Testis (tissue), 3 donors: ENCODE results near the gene SIGLEC5. TPM values are rescaled to one million over a fixed set of nuclear protein-coding genes. Genes with fewer than 3 reads are reported as not detected.

Experiments used
- DNase-seq: peaks from one replicate; pipeline ENCODE4 v3.0.0-alpha.2; 2019
- H3K27ac ChIP-seq, 2 donors: fragments of 200-600 bp; sonication (generic); one replicate each; pipeline ENCODE4 v1.5.1; 2019
- H3K27me3 ChIP-seq: fragments of 200-600 bp; sonication (generic); one replicate; pipeline ENCODE4 v1.5.1; 2019
- H3K36me3 ChIP-seq: fragments of 200-600 bp; sonication (generic); one replicate; pipeline ENCODE4 v1.5.1; 2017; ENCODE audit warnings: low read depth; ENCODE audit errors: missing control alignments
- H3K4me1 ChIP-seq: fragments of 200-600 bp; sonication (generic); one replicate; pipeline ENCODE4 v1.5.1; 2019
- H3K4me3 ChIP-seq, 2 donors: fragments of 200-600 bp; sonication (generic); one replicate each; pipeline ENCODE4 v1.5.1; 2017 to 2019
- H3K9me3 ChIP-seq: fragments of 200-600 bp; sonication (generic); one replicate; pipeline ENCODE4 v1.5.1; 2017
- CTCF ChIP-seq, 3 experiments: fragments of 450-650 bp in 2 of 3; fragments of 200-600 bp in 1 of 3; sonication (generic) in 1 of 3; IDR thresholded peaks; one replicate each; pipeline ENCODE4 v1.5.1; 2016 to 2019; ENCODE audit warnings: antibody characterized with exemption in 3 of 3, mild to moderate bottlenecking in 2 of 3, moderate library complexity in 1 of 3
- POLR2A ChIP-seq: fragments of 450-650 bp; IDR thresholded peaks from one replicate; pipeline ENCODE4 v1.6.1; 2017; ENCODE audit warnings: antibody characterized with exemption, mild to moderate bottlenecking, moderate library complexity
- WGBS, 2 donors: methylation state at CpG; one replicate each; pipeline ENCODE4 v1.1.5; 2018; 5-methylcytosine and 5-hydroxymethylcytosine counted together
- intact Hi-C: fragments of 100-400 bp; cut with DNase I; formaldehyde crosslinking; loops from one replicate; pipeline ENCODE4 v1.15.1; 2023; ENCODE audit warnings: low total_unique reads
- polyA plus RNA-seq: library from polyadenylated mRNA; stranded (reverse); fragments of 350-450 nt; fragmentation: Illumina TruSeq; extraction: RNeasy Lipid Tissue Mini Kit (QIAGEN cat#74804); gene quantifications from one replicate; pipeline ENCODE4 v1.2.3, GENCODE V29; 2014; ENCODE audit warnings: low read depth, low replicate concordance; ENCODE audit not compliant: insufficient read depth
- total RNA-seq, 2 donors: library from RNA; depleted of rRNA; stranded (reverse); fragments of >200 nt; gene quantifications; one replicate each; pipeline ENCODE4 v1.2.3, GENCODE V29; 2016

The SIGLEC5 gene
- total and polyA plus RNA-seq, 3 donors from 2014 or later: not detected

- H3K27me3 ChIP-seq: no peaks in the 10 kb centered on the region
- H3K4me1 ChIP-seq: no peaks in the 10 kb centered on the region
- DNase-seq: no peak
- H3K27ac ChIP-seq: no peak overlapping the region
- no peaks in the 10 kb centered on the region for H3K9me3 ChIP-seq
- H3K4me3 ChIP-seq: no peak overlapping the region
- 100% methylated on average over 1 of the region's 1 CpG for WGBS, 2 donors
- no peaks in the 10 kb centered on the region for H3K36me3 ChIP-seq
- intact Hi-C loops: no loop called here
- TF ChIP-seq POLR2A (no peak), CTCF (IDR thresholded peaks at IDR 0.05) (no peak)
Observed at GRCh38 chr19:51586103-51586728, 44.0 kb downstream of the SIGLEC5 start.

DNA sequence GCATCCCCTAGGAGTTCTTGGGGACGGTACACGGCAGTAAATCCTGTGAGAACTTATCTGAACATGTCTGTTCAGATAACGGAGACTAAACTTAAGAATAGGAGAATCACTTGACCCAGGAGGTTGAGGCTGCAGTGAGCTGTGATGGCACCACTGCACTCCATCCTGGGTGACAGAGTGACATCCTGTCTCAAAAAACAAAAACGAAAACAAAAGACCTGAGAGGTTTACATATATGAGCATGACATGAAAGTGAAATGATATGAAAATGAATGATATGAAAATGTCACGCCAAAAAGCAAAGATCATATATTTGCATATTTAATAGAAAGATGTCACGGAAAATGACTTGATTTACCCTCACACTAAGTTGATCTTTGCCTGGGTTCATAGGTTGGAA is 53.4 kb downstream of the SIGLEC5 start:
- WGBS, 2 donors: 87 to 92% methylated on average over 6 of the region's 6 CpGs
- H3K4me1 ChIP-seq: peaks cover 6% of the 10 kb centered on the region
- no peaks in the 10 kb centered on the region for H3K27me3 ChIP-seq
- DNase-seq: no peak
- H3K27ac ChIP-seq: no peak overlapping the region
- no peaks in the 10 kb centered on the region for H3K9me3 ChIP-seq
- H3K36me3 ChIP-seq: no peaks in the 10 kb centered on the region
- no peak overlapping the region for H3K4me3 ChIP-seq
- TF ChIP-seq POLR2A: no peak
- no peak for TF ChIP-seq CTCF (IDR thresholded peaks at IDR 0.05)
- intact Hi-C loops: no loop called here

DNA sequence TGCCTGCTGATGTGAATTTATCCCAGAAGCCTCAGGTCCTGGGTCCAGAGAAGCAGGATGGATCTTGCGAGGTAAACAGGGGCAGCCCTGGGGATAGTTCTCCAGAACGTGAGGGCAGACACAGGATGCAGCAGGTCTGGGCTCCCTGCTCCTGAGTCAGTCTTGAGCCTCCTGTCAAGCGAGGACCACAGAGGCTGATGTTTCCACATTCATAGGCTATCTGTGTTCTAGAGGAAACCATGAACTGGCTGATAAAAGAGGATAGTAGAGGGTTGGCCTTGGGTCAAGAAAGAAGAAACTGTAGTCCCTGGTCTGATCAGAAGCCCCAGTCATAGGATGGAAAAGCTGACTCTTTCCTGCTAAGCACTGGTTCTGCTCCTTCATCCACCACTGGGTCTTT is 56.9 kb downstream of the SIGLEC5 start:
- H3K27me3 ChIP-seq: no peaks in the 10 kb centered on the region
- TF ChIP-seq POLR2A (no peak), CTCF (IDR thresholded peaks at IDR 0.05) (no peak)
- WGBS, 2 donors: 88 to 93% methylated on average over 3 of the region's 3 CpGs
- H3K36me3 ChIP-seq: no peaks in the 10 kb centered on the region
- DNase-seq: no peak
- H3K4me1 ChIP-seq: peaks cover 9% of the 10 kb centered on the region
- no peaks in the 10 kb centered on the region for H3K9me3 ChIP-seq
- no peak overlapping the region for H3K27ac ChIP-seq
- no peak overlapping the region for H3K4me3 ChIP-seq
- intact Hi-C loops: no loop called here

- Histone ChIP-seq H3K4me1 (peaks cover 9% of the 10 kb centered on the region), H3K27ac (no peak overlapping the region), H3K27me3 (no peaks in the 10 kb centered on the region), H3K9me3 (no peaks in the 10 kb centered on the region), H3K4me3 (no peak overlapping the region), H3K36me3 (no peaks in the 10 kb centered on the region)
- 73% methylated on average over 4 of the region's 4 CpGs; no CpG with 5 or more reads in 1 of the 2 donors for WGBS, 2 donors
- TF ChIP-seq POLR2A (no peak), CTCF (IDR thresholded peaks at IDR 0.05) (no peak)
- no peak for DNase-seq
- intact Hi-C loops: no loop called here
Observed at GRCh38 chr19:51572908-51573307, 57.3 kb downstream of the SIGLEC5 start.

DNA sequence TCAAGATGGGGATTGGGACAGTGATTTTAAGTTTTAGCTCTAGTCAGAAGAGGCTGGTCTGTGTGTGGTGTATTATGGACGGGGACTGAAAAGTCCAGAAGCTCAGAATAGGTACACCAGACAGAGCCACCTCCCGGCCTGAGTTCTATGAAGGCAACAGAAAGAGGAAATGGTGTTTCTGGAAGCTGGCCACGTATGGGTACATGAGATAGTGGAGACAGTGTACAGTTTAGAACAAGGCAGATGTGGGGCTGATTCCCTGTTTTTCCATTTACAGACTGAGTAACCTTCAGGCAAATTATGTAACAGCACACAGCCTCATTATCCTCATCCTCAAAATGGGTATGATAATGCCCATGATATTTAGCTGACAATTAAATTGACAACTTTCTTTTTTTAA is 57.8 kb downstream of the SIGLEC5 start:
- H3K4me3 ChIP-seq: peak overlapping the region in 1 of 2 donors; percentile 87
- WGBS, 2 donors: 39 to 61% methylated on average over 3 of the region's 3 CpGs
- H3K36me3 ChIP-seq: no peaks in the 10 kb centered on the region
- no peak for DNase-seq
- TF ChIP-seq POLR2A (no peak), CTCF (IDR thresholded peaks at IDR 0.05) (no peak)
- H3K9me3 ChIP-seq: no peaks in the 10 kb centered on the region
- H3K4me1 ChIP-seq: peaks cover 9% of the 10 kb centered on the region
- no peak overlapping the region for H3K27ac ChIP-seq
- H3K27me3 ChIP-seq: no peaks in the 10 kb centered on the region
- intact Hi-C loops: no loop called here
